DOHH2 (cell line): ENCODE measurements around the gene ZFP3.
"Not testable (repeated sequence)": the region's sequence is repeated elsewhere in the genome, so short reads cannot be mapped to it uniquely, and the experiment has no call there.

Experiments
- H3F3A ChIP-seq: fragments of 200-600 bp; sonication (generic), shearing (Covaris generic); 2 replicates; pipeline ENCODE4 v1.6.0; 2016; ENCODE audit warnings: antibody characterized with exemption, mild to moderate bottlenecking; ENCODE audit not compliant: control insufficient read depth, insufficient read depth
- H3K27ac ChIP-seq: fragments of 200-600 bp; sonication (generic); 2 replicates; pipeline ENCODE4 v1.5.1; 2014; ENCODE audit warnings: low read depth, mild to moderate bottlenecking, low read length, moderate library complexity
- H3K27me3 ChIP-seq: fragments of 200-600 bp; sonication (generic); 2 replicates; pipeline ENCODE4 v1.6.1; 2014; ENCODE audit warnings: mild to moderate bottlenecking, low read length, mixed read lengths; ENCODE audit not compliant: control insufficient read depth
- H3K36me3 ChIP-seq: fragments of 200-600 bp; sonication (generic); 2 replicates; pipeline ENCODE4 v1.6.1; 2014; ENCODE audit warnings: mild to moderate bottlenecking, low read length, moderate library complexity, mixed read lengths; ENCODE audit not compliant: control insufficient read depth
- H3K4me1 ChIP-seq: fragments of 200-600 bp; sonication (generic); 2 replicates; pipeline ENCODE4 v1.6.1; 2014; ENCODE audit warnings: mild to moderate bottlenecking, low read length, mixed read lengths; ENCODE audit not compliant: control insufficient read depth
- H3K4me2 ChIP-seq: fragments of 200-600 bp; sonication (generic); 2 replicates; pipeline ENCODE4 v1.6.0; 2014; ENCODE audit warnings: mild to moderate bottlenecking, low read length, moderate library complexity
- H3K4me3 ChIP-seq: fragments of 200-600 bp; sonication (generic); 2 replicates; pipeline ENCODE4 v1.5.1; 2014; ENCODE audit warnings: mild to moderate bottlenecking, low read length, mixed read lengths
- H3K79me2 ChIP-seq: fragments of 200-600 bp; sonication (generic); 2 replicates; pipeline ENCODE4 v1.6.1; 2014; ENCODE audit warnings: mild to moderate bottlenecking, low read length, mixed read lengths; ENCODE audit not compliant: control insufficient read depth
- H3K9me2 ChIP-seq: fragments of 200-600 bp; sonication (generic); replicated peaks from 2 replicates; pipeline ENCODE4 v1.6.1; 2014; ENCODE audit warnings: mild to moderate bottlenecking, low read length, mixed read lengths; ENCODE audit not compliant: control insufficient read depth
- H3K9me3 ChIP-seq: fragments of 200-600 bp; sonication (generic); 2 replicates; pipeline ENCODE4 v1.6.1; 2014; ENCODE audit warnings: antibody characterized with exemption, low read length, mixed read lengths; ENCODE audit not compliant: control insufficient read depth, insufficient read depth
- H4K20me1 ChIP-seq: fragments of 200-600 bp; sonication (generic); 2 replicates; pipeline ENCODE4 v1.6.0; 2014; ENCODE audit warnings: low read depth, mild to moderate bottlenecking, antibody characterized with exemption, low read length, moderate library complexity; ENCODE audit not compliant: control insufficient read depth, insufficient read depth
- EZH2phosphoT487 ChIP-seq: fragments of 200-600 bp; sonication (generic); IDR thresholded peaks from 2 replicates; pipeline ENCODE4 v1.6.1; 2017; ENCODE audit warnings: borderline replicate concordance, mild to moderate bottlenecking, antibody characterized with exemption, low read length, moderate library complexity, mixed read lengths
- TF ChIP-seq, protein P1 (sequence below): fragments of 200-600 bp; sonication (generic); IDR thresholded peaks from one replicate; pipeline ENCODE4 v1.5.1; 2014; ENCODE audit warnings: antibody characterized with exemption, mild to moderate bottlenecking, low read depth, low read length; ENCODE audit not compliant: poor library complexity, severe bottlenecking

ZFP3 gene

DNA sequence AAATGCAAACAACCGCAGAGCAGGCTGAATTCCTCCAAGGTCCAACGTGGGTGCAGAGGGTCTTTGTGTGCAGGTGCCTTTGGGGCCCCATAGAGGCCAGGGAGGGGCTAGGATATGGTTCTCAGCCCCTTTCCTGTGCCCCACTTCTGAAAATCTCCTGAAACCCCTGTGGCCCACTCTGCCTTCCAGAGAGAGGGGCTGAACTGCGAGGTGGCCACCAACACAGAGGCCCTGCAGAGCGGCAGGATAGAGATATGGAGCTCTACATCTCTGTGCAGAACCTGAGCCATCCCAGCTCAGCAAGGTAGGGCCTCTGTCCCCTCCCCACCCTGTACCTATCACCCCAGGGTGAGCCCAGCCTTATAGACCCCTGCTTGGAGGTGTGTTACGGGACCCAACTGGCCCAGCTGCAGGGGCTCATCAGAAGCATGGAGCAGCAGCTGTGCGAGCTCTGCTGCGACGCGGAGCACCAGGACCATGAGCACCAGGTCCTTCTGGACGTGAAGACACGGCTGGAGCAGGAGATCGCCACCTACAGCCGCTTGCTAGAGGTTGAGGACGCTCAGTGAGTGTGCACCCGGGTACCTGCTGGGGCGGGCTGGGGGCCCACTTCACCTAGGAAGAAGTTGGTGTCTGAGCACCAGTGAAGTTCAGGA lies 43.0 kb downstream of the ZFP3 start:
- Histone ChIP-seq H3K4me3 (no peak overlapping the region), H4K20me1 (no peaks in the 10 kb centered on the region), H3K9me3 (no peaks in the 10 kb centered on the region), H3K4me2 (no peak overlapping the region), H3K27ac (no peak overlapping the region), H3K79me2 (no peaks in the 10 kb centered on the region), H3K36me3 (no peaks in the 10 kb centered on the region), H3F3A (no peaks in the 10 kb centered on the region), H3K4me1 (no peaks in the 10 kb centered on the region), H3K27me3 (no peaks in the 10 kb centered on the region), H3K9me2 (no peaks in the 10 kb centered on the region)
- no peak for TF ChIP-seq EZH2phosphoT487
- TF ChIP-seq, protein P1, sequence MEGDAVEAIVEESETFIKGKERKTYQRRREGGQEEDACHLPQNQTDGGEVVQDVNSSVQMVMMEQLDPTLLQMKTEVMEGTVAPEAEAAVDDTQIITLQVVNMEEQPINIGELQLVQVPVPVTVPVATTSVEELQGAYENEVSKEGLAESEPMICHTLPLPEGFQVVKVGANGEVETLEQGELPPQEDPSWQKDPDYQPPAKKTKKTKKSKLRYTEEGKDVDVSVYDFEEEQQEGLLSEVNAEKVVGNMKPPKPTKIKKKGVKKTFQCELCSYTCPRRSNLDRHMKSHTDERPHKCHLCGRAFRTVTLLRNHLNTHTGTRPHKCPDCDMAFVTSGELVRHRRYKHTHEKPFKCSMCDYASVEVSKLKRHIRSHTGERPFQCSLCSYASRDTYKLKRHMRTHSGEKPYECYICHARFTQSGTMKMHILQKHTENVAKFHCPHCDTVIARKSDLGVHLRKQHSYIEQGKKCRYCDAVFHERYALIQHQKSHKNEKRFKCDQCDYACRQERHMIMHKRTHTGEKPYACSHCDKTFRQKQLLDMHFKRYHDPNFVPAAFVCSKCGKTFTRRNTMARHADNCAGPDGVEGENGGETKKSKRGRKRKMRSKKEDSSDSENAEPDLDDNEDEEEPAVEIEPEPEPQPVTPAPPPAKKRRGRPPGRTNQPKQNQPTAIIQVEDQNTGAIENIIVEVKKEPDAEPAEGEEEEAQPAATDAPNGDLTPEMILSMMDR: no peak

DNA sequence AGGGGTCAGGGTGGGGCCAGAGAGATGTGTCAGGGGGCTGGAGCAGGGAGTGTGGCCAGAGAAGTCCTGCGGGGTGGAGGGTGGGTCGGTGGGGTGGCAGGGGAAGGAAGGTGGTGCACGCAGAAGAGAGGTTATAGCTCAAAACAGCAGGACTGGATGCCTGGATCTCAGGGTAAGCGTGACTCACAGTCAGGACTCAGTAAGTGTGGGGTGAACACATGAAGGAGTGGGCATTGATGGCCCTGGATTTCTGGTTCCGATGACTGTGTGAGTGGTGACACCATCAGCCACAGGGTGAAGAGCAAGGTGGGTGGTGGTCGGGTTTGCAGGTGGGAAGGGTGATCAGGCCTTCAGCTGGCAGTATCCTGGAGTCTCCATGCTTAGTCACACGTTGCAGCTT lies 43.8 kb downstream of the ZFP3 start:
- H3K9me2 ChIP-seq, H3K4me1 ChIP-seq, H3K36me3 ChIP-seq, H3F3A ChIP-seq, H3K4me3 ChIP-seq, H3K79me2 ChIP-seq, H3K4me2 ChIP-seq, H3K9me3 ChIP-seq, H3K27ac ChIP-seq, H4K20me1 ChIP-seq, H3K27me3 ChIP-seq: not testable (repeated sequence)

- H3K4me1 ChIP-seq: no peaks in the 10 kb centered on the region
- H3K4me3 ChIP-seq: no peak overlapping the region
- H3K9me3 ChIP-seq: no peaks in the 10 kb centered on the region
- H4K20me1 ChIP-seq: no peaks in the 10 kb centered on the region
- H3K79me2 ChIP-seq: no peaks in the 10 kb centered on the region
- H3K27ac ChIP-seq: no peak overlapping the region
- H3K9me2 ChIP-seq: no peaks in the 10 kb centered on the region
- TF ChIP-seq, protein P1: no peak
- H3K4me2 ChIP-seq: no peak overlapping the region
- H3K36me3 ChIP-seq: no peaks in the 10 kb centered on the region
- no peaks in the 10 kb centered on the region for H3K27me3 ChIP-seq
- no peaks in the 10 kb centered on the region for H3F3A ChIP-seq
These were observed 44.5 kb downstream of the ZFP3 start for GRCh38 chr17:5122586-5123342.

- no peaks in the 10 kb centered on the region for H3K9me2 ChIP-seq
- H4K20me1 ChIP-seq: no peaks in the 10 kb centered on the region
- no peaks in the 10 kb centered on the region for H3K79me2 ChIP-seq
- no peaks in the 10 kb centered on the region for H3F3A ChIP-seq
- H3K27ac ChIP-seq: no peak overlapping the region
- no peaks in the 10 kb centered on the region for H3K9me3 ChIP-seq
- no peaks in the 10 kb centered on the region for H3K27me3 ChIP-seq
- no peaks in the 10 kb centered on the region for H3K4me1 ChIP-seq
- no peak overlapping the region for H3K4me2 ChIP-seq
- TF ChIP-seq, protein P1: no peak
- TF ChIP-seq EZH2phosphoT487: no peak
- no peaks in the 10 kb centered on the region for H3K36me3 ChIP-seq
- no peak overlapping the region for H3K4me3 ChIP-seq
These were observed 45.3 kb downstream of the ZFP3 start for GRCh38 chr17:5123343-5124124.

- H3K4me3 ChIP-seq: not testable (repeated sequence)
These were observed 46.0 kb downstream of the ZFP3 start for GRCh38 chr17:5124125-5124760.

More at GRCh38 chr17:5124125-5124760, 46.0 kb downstream of the ZFP3 start:
- not testable (repeated sequence) for H3K36me3 ChIP-seq, H3K27ac ChIP-seq, H3K4me1 ChIP-seq, H3K4me2 ChIP-seq, H3K9me3 ChIP-seq, H3K79me2 ChIP-seq, H4K20me1 ChIP-seq, H3K27me3 ChIP-seq, H3K9me2 ChIP-seq, H3F3A ChIP-seq
